AG04449 (cell line): Measurements from ENCODE around the gene PDGFB.

Experiments used
- CTCF ChIA-PET: fragments of 350-600 bp; formaldehyde crosslinking; extraction: SDS; loops from one replicate; lab custom pipeline; 2021; ENCODE audit warnings: antibody characterized with exemption; lab: Yijun Ruan, JAX
- POLR2A ChIA-PET: fragments of 400-600, 350-600 bp; formaldehyde crosslinking; extraction: SDS; loops from one replicate; lab custom pipeline; 2020; ENCODE audit warnings: antibody characterized with exemption, inconsistent platforms; lab: Yijun Ruan, JAX
- DNase-seq: peaks from one replicate; pipeline ENCODE4 v3.0.0-alpha.2; 2010; ENCODE audit warnings: low read depth, low spot score
- H3K4me3 ChIP-seq: 2 replicates; pipeline ENCODE4 v1.5.1; 2011; ENCODE audit warnings: low read depth, mild to moderate bottlenecking, control low read depth, low read length
- TF ChIP-seq, protein P1 (sequence below): IDR thresholded peaks from one replicate; pipeline ENCODE4 v1.5.1; 2011; ENCODE audit warnings: mild to moderate bottlenecking, moderate library complexity, low read length, control low read depth, inconsistent platforms; ENCODE audit not compliant: insufficient read depth; ENCODE audit errors: missing control alignments

The PDGFB gene

DNA sequence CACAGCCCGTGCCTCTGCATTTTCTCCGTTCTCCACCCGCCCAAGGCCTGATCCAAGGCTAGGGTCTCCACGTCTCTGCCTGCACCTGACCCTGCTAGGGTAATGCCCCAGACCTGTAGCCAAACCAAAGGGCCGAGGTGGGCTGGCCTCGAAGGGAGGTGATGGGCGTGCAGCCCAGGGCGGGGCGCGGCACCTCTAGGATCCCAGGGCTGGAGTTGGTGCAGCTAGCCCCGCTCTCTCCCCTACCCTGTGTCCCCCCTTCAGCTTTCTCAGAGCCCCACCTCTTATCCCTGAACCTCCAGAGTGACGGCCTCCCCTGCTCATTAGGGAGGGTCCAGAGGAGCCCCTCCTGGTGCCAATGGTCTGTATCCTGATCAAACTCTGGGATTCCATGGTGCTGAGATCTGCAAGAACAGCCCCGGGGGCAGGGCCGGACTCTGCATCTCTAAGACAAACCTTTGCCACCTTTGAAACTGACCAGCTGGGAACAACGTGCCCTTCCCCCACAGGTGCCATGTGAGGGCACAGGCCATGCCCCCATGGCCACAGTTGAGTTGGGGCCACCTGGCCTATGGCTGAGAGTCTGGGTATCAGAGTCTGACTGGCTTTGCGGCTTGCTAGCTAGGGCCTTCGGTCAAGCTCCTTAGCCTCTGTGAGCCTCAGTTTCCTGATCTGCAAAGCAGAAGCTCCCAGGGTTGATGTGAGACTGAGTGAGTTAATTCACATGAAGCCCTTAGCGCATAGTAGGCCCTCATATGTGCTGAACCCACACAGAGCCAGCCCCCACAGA lies 69.2 kb downstream of the PDGFB start:
- TF ChIP-seq, protein P1, sequence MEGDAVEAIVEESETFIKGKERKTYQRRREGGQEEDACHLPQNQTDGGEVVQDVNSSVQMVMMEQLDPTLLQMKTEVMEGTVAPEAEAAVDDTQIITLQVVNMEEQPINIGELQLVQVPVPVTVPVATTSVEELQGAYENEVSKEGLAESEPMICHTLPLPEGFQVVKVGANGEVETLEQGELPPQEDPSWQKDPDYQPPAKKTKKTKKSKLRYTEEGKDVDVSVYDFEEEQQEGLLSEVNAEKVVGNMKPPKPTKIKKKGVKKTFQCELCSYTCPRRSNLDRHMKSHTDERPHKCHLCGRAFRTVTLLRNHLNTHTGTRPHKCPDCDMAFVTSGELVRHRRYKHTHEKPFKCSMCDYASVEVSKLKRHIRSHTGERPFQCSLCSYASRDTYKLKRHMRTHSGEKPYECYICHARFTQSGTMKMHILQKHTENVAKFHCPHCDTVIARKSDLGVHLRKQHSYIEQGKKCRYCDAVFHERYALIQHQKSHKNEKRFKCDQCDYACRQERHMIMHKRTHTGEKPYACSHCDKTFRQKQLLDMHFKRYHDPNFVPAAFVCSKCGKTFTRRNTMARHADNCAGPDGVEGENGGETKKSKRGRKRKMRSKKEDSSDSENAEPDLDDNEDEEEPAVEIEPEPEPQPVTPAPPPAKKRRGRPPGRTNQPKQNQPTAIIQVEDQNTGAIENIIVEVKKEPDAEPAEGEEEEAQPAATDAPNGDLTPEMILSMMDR: no peak
- ChIA-PET POLR2A (interaction anchor here (1.0 to 2.3 kb wide), 7 partner anchors 134 to 345 kb away, joined by 3 to 9 read pairs (median 4); partner anchors contain the start of gene ATF4), CTCF (interaction anchor here (0.7 to 11.5 kb wide), 8 partner anchors 9 to 406 kb away, joined by 3 to 258 read pairs (median 4); partner anchors contain the start of gene RPL3)
- DNase-seq: no peak
- H3K4me3 ChIP-seq: no peak overlapping the region

DNA sequence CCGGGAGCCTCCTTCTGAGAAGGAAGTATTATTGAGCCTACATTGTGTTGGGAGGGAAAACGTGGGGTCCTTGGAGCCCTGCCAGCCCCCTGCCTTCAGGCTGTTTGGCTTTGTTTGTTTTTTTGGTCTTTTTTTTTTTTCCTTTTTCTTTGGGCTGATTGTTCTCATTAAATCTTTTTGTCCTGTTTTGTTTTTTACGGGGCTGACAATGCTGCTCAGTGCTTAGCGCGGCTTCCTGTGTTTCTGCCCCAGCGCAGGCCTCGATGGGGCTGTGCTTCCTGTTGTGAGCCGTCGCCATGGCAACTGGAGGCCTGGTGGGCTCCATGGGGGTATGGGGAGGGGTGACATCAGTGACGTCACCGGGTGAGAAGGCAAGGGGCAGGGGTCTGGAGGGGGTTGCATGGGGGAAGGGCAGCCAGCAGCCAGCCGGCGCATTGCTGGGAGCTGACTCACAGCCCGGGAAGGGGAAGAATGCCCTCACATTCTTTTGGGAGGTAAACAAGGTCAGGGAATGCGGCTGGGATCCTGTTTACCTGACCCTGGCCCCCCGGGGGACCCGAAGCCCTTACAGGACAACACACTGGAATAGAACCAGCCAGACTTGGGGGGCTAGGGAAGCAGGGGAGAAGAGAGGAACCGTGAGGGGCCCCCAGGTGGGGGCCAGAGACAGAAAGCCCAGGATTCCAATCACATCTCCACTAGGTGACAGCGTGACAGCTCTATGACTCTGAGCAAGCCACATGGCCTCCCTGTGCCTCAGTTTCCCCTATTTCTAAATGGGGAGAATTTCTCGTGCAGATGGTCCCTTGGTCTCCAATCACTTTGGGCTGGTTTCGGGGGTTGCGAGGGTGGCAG lies 70.1 kb downstream of the PDGFB start:
- DNase-seq: peak; percentile 26
- CTCF ChIA-PET: interaction anchor here (0.5 to 11.5 kb wide), 10 partner anchors 12 to 406 kb away, joined by 3 to 258 read pairs (median 8); partner anchors contain the start of gene RPL3
- no peak overlapping the region for H3K4me3 ChIP-seq
- TF ChIP-seq, protein P1: no peak
- POLR2A ChIA-PET: interaction anchor here (1.0 to 2.3 kb wide), 5 partner anchors 134 to 144 kb away, joined by 3 to 9 read pairs (median 4); no protein-coding TSS in a partner anchor

DNA sequence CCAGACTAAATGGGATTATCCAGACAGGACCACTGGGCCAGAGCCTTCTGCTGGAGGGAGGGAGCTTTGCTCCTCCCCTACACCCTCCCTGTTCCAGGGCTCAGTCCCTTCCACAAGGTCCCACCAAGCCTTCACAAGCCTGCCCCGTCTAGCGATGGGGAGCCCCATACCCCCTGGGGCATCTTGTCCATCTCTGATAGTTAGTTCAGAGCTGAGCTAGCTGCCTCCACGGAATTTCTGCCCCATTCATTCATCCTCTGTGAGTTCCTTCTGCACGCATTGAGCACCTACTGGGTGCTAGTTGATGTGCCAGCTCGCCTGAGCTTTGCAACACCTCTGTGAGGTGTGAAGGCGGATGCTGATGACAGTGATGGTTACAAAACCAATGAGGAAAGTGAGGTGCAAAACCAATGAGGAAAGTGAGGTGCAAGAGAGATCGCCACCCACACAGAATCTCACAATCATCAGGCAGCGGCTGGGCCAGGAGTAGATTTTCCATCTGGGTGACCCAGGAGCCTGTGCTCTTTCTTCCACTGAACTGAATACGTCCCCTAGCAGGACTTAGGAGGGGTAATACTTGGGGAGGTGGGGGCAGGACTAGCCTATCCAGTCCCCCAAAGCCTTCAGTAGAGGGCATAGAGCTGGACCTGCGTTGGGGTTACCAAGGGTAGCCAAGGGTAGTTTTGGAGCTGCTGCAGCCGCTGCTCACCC lies 70.8 kb downstream of the PDGFB start:
- ChIA-PET CTCF (interaction anchor here (0.5 to 11.5 kb wide), 11 partner anchors 11 to 405 kb away, joined by 3 to 258 read pairs (median 12); partner anchors contain the start of gene RPL3), POLR2A (interaction anchor here (1.2 to 2.3 kb wide), 5 partner anchors 135 to 144 kb away, joined by 3 to 9 read pairs (median 5); no protein-coding TSS in a partner anchor)
- no peak for DNase-seq
- TF ChIP-seq, protein P1: no peak
- H3K4me3 ChIP-seq: no peak overlapping the region
